Activated naive CD4-positive, alpha-beta T cell treated with anti-CD3 and anti-CD28 coated beads, Interleukin-2, amount 50 U/mL, for 24 hours (primary cell): ENCODE measurements around the gene HDAC7.
"Not testable (repeated sequence)": the region's sequence is repeated elsewhere in the genome, so short reads cannot be mapped to it uniquely, and the experiment has no call there.

ENCODE experiments used
- H3K27ac Mint-ChIP-seq: one replicate; pipeline ENCODE4 v1.8.0; 2021; ENCODE audit warnings: mild to moderate bottlenecking, mixed read lengths
- H3K27me3 Mint-ChIP-seq: one replicate; pipeline ENCODE4 v1.8.0; 2021; ENCODE audit warnings: mixed read lengths
- H3K36me3 Mint-ChIP-seq: one replicate; pipeline ENCODE4 v1.8.0; 2021; ENCODE audit warnings: mixed read lengths
- H3K4me1 Mint-ChIP-seq: one replicate; pipeline ENCODE4 v1.8.0; 2021; ENCODE audit warnings: mixed read lengths
- H3K4me3 Mint-ChIP-seq: one replicate; pipeline ENCODE4 v1.8.0; 2021; ENCODE audit warnings: mild to moderate bottlenecking, mixed read lengths
- H3K9me3 Mint-ChIP-seq: one replicate; pipeline ENCODE4 v1.8.0; 2021; ENCODE audit warnings: mixed read lengths

Gene HDAC7

GRCh38 chr12:47854531-47854930, 34.8 kb upstream of the HDAC7 start:
- Mint-ChIP-seq H3K9me3 (no peaks in the 10 kb centered on the region), H3K27ac (no peak overlapping the region), H3K27me3 (no peaks in the 10 kb centered on the region), H3K4me1 (peaks cover 8% of the 10 kb centered on the region), H3K4me3 (no peak overlapping the region), H3K36me3 (peaks cover 2% of the 10 kb centered on the region)

GRCh38 chr12:47852096-47852571, 32.4 kb upstream of the HDAC7 start:
- Mint-ChIP-seq H3K4me1 (no peaks in the 10 kb centered on the region), H3K36me3 (no peaks in the 10 kb centered on the region), H3K27me3 (no peaks in the 10 kb centered on the region), H3K4me3 (no peak overlapping the region), H3K9me3 (no peaks in the 10 kb centered on the region), H3K27ac (no peak overlapping the region)

- H3K27me3 Mint-ChIP-seq: no peaks in the 10 kb centered on the region
- H3K27ac Mint-ChIP-seq: no peak overlapping the region
- no peak overlapping the region for H3K4me3 Mint-ChIP-seq
- H3K36me3 Mint-ChIP-seq: no peaks in the 10 kb centered on the region
- H3K9me3 Mint-ChIP-seq: no peaks in the 10 kb centered on the region
- no peaks in the 10 kb centered on the region for H3K4me1 Mint-ChIP-seq
These were observed 31.7 kb upstream of the HDAC7 start for GRCh38 chr12:47851303-47851952.

- H3K27ac Mint-ChIP-seq: no peak overlapping the region
- H3K4me3 Mint-ChIP-seq: no peak overlapping the region
- no peaks in the 10 kb centered on the region for H3K4me1 Mint-ChIP-seq
- no peaks in the 10 kb centered on the region for H3K36me3 Mint-ChIP-seq
- no peaks in the 10 kb centered on the region for H3K9me3 Mint-ChIP-seq
- H3K27me3 Mint-ChIP-seq: no peaks in the 10 kb centered on the region
These were observed 30.7 kb upstream of the HDAC7 start for GRCh38 chr12:47850153-47851084.

- H3K36me3 Mint-ChIP-seq: peaks cover 2% of the 10 kb centered on the region
- H3K4me1 Mint-ChIP-seq: no peaks in the 10 kb centered on the region
- no peaks in the 10 kb centered on the region for H3K9me3 Mint-ChIP-seq
- no peaks in the 10 kb centered on the region for H3K27me3 Mint-ChIP-seq
- H3K27ac Mint-ChIP-seq: no peak overlapping the region
- no peak overlapping the region for H3K4me3 Mint-ChIP-seq
These were observed 29.6 kb upstream of the HDAC7 start for GRCh38 chr12:47849261-47849660.

- H3K27ac Mint-ChIP-seq: no peak overlapping the region
- no peaks in the 10 kb centered on the region for H3K27me3 Mint-ChIP-seq
- H3K36me3 Mint-ChIP-seq: peaks cover 2% of the 10 kb centered on the region
- H3K9me3 Mint-ChIP-seq: no peaks in the 10 kb centered on the region
- no peaks in the 10 kb centered on the region for H3K4me1 Mint-ChIP-seq
- H3K4me3 Mint-ChIP-seq: no peak overlapping the region
These were observed 29.1 kb upstream of the HDAC7 start for GRCh38 chr12:47848853-47849252.

- Mint-ChIP-seq H3K36me3 (peaks cover 2% of the 10 kb centered on the region), H3K4me1 (no peaks in the 10 kb centered on the region), H3K27me3 (no peaks in the 10 kb centered on the region), H3K9me3 (no peaks in the 10 kb centered on the region), H3K4me3 (no peak overlapping the region), H3K27ac (no peak overlapping the region)
These were observed 26.7 kb upstream of the HDAC7 start for GRCh38 chr12:47846294-47846996.

GRCh38 chr12:47845081-47845480, 25.4 kb upstream of the HDAC7 start:
- Mint-ChIP-seq H3K4me1 (no peaks in the 10 kb centered on the region), H3K4me3 (no peak overlapping the region), H3K27ac (peak overlapping the region; percentile 21), H3K9me3 (no peaks in the 10 kb centered on the region), H3K27me3 (no peaks in the 10 kb centered on the region), H3K36me3 (peaks cover 2% of the 10 kb centered on the region)

- H3K9me3 Mint-ChIP-seq: no peaks in the 10 kb centered on the region
- no peak overlapping the region for H3K27ac Mint-ChIP-seq
- peaks cover 2% of the 10 kb centered on the region for H3K36me3 Mint-ChIP-seq
- no peaks in the 10 kb centered on the region for H3K27me3 Mint-ChIP-seq
- no peak overlapping the region for H3K4me3 Mint-ChIP-seq
- H3K4me1 Mint-ChIP-seq: no peaks in the 10 kb centered on the region
These were observed 24.7 kb upstream of the HDAC7 start for GRCh38 chr12:47844264-47845019.

GRCh38 chr12:47843226-47843980, 23.7 kb upstream of the HDAC7 start:
- no peak overlapping the region for H3K4me3 Mint-ChIP-seq
- H3K4me1 Mint-ChIP-seq: no peaks in the 10 kb centered on the region
- no peaks in the 10 kb centered on the region for H3K9me3 Mint-ChIP-seq
- H3K27me3 Mint-ChIP-seq: no peaks in the 10 kb centered on the region
- H3K36me3 Mint-ChIP-seq: peaks cover 2% of the 10 kb centered on the region
- H3K27ac Mint-ChIP-seq: no peak overlapping the region

- not testable (repeated sequence) for H3K4me3 Mint-ChIP-seq, H3K27me3 Mint-ChIP-seq, H3K36me3 Mint-ChIP-seq, H3K9me3 Mint-ChIP-seq, H3K4me1 Mint-ChIP-seq, H3K27ac Mint-ChIP-seq
These were observed 22.8 kb upstream of the HDAC7 start for GRCh38 chr12:47842543-47842942.

GRCh38 chr12:47841910-47842309, 22.2 kb upstream of the HDAC7 start:
- Mint-ChIP-seq H3K36me3 (peaks cover 2% of the 10 kb centered on the region), H3K4me3 (no peak overlapping the region), H3K27ac (no peak overlapping the region), H3K27me3 (no peaks in the 10 kb centered on the region), H3K4me1 (peaks cover 14% of the 10 kb centered on the region), H3K9me3 (no peaks in the 10 kb centered on the region)

GRCh38 chr12:47841501-47841900, 21.8 kb upstream of the HDAC7 start:
- no peak overlapping the region for H3K4me3 Mint-ChIP-seq
- H3K36me3 Mint-ChIP-seq: peaks cover 2% of the 10 kb centered on the region
- H3K9me3 Mint-ChIP-seq: no peaks in the 10 kb centered on the region
- H3K4me1 Mint-ChIP-seq: peaks cover 18% of the 10 kb centered on the region
- H3K27me3 Mint-ChIP-seq: no peaks in the 10 kb centered on the region
- no peak overlapping the region for H3K27ac Mint-ChIP-seq

- H3K4me1 Mint-ChIP-seq: peaks cover 28% of the 10 kb centered on the region
- no peaks in the 10 kb centered on the region for H3K27me3 Mint-ChIP-seq
These were observed 20.9 kb upstream of the HDAC7 start for GRCh38 chr12:47840571-47840970.

More at GRCh38 chr12:47840571-47840970, 20.9 kb upstream of the HDAC7 start:
- Mint-ChIP-seq H3K4me3 (no peak overlapping the region), H3K36me3 (peaks cover 2% of the 10 kb centered on the region), H3K27ac (no peak overlapping the region), H3K9me3 (no peaks in the 10 kb centered on the region)
